ENCODE results near the gene GTPBP2. TPM values are rescaled to one million over a fixed set of nuclear protein-coding genes. Genes with fewer than 3 reads are reported as not detected.
A peak's percentile ranks its signal among the peaks of the same experiment; 100 is the strongest.

The GTPBP2 gene
- total and polyA plus RNA-seq, 2 donors (not counting 1 experiment from before 2014, with no cell fraction given): 80.8 to 103 TPM

DNA sequence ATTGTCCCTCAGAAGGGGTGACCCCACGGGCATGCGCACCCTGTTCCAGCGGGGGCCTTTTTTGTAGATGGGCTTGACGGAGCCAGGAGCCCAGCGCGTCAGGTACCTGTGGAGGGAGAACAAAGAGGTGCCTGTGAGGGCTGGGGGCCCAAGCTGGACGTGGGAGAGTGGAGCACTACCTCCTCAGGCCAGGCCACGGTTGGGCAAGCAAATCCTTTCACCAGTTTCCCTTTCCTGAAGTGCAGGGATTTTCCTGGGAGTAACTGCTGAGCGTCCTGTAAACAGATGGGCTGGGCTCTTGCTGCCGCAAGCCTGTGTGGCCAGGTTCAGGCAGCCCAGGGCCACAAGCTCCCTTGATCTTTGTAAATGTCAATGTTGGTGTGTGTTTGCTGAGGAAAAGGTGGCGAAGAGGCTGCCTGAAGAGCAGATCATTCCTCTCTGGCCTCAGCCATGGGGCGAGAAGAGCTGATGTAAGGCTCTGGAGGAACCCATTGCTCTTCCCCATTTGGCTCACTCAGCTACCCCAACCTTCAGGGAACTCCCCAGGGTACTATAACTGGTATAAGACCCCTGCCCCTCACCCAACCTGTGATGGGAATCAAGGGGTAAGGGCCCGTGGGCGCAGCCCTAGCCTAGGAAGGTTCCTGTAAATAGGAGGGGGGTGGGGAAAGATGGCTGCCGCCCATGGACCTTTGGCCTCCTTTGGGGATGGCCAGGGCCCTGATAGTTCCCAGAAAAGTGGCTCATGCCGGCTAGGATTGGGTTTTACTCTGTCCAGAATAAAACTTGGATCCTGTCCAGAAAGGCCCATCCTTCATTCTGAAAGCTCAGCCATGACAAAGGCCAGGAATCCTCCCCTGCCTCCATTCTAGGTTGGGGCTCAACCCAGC lies 43.0 kb upstream of the GTPBP2 start:
- H3K4me3 ChIP-seq (ENCODE audit: control extremely low read depth in 1 of 5, extremely low read depth in 1 of 5, insufficient read depth in 1 of 5, low read depth in 2 of 5, low read length in 4 of 5): no peak overlapping the region
- H3K9me3 ChIP-seq (ENCODE audit: control extremely low read depth in 1 of 3, control insufficient read depth in 2 of 3, insufficient read depth in 1 of 3, low read length in 2 of 3): no peaks in the 10 kb centered on the region
- TF ChIP-seq CTCF (IDR thresholded peaks at IDR 0.05): no peak
- Mint-ChIP-seq H3K4me3 (no peak overlapping the region), H3K4me1 (peaks cover 17% of the 10 kb centered on the region), H3K27me3 (no peaks in the 10 kb centered on the region), H3K9me3 (ENCODE audit: insufficient read depth) (no peaks in the 10 kb centered on the region), H3K27ac (no peak overlapping the region)
- H3K79me2 ChIP-seq (ENCODE audit: control insufficient read depth, insufficient read depth, low read length): no peaks in the 10 kb centered on the region
- ATAC-seq (ENCODE audit: low read depth) (no peak), DNase-seq (no peak)
- H3K4me2 ChIP-seq (replicated peaks; ENCODE audit: low read depth, low read length, poor library complexity, severe bottlenecking): no peak overlapping the region
- peaks cover 8 to 54% of the 10 kb centered on the region in 2 experiments for H3K36me3 ChIP-seq (replicated peaks in 1 of 2; ENCODE audit: control extremely low read depth in 1 of 2, control insufficient read depth in 1 of 2, extremely low read depth in 1 of 2, insufficient read depth in 2 of 2, low read length in 1 of 2)
- H4K20me1 ChIP-seq (ENCODE audit: control insufficient read depth, insufficient read depth, low read length, poor library complexity, severe bottlenecking): peaks cover 11% of the 10 kb centered on the region
- ChIA-PET POLR2A (interaction anchor here (0.7 kb wide), 1 partner anchor 425 kb away, joined by 3 read pairs; no protein-coding TSS in a partner anchor), CTCF (interaction anchor here (0.7 to 7.9 kb wide), 5 partner anchors 9 to 407 kb away, joined by 3 to 59 read pairs (median 9); partner anchors contain the start of gene VEGFA)
- H2AFZ ChIP-seq (ENCODE audit: insufficient read depth, low read depth, low read length, poor library complexity, severe bottlenecking): no peak overlapping the region
- no peak overlapping the region for H3K9ac ChIP-seq (ENCODE audit: low read length)
- 95% methylated on average over 13 of the region's 16 CpGs for WGBS (ENCODE audit: insufficient coverage)
- peaks cover 12 to 13% of the 10 kb centered on the region in 2 donors for H3K4me1 ChIP-seq (ENCODE audit: control insufficient read depth in 2 of 2, insufficient read depth in 2 of 2, low read length in 2 of 2)
- H3K27ac ChIP-seq (ENCODE audit: low read length in 2 of 2): no peak overlapping the region
- intact Hi-C loops (cut with micrococcal nuclease): no loop called here
- H3K27me3 ChIP-seq (replicated peaks in 1 of 4; ENCODE audit: control extremely low read depth in 1 of 4, control insufficient read depth in 3 of 4, insufficient read depth in 4 of 4, low read length in 3 of 4): no peaks in the 10 kb centered on the region

- Histone ChIP-seq H3K4me2 (replicated peaks; ENCODE audit: low read depth, low read length, poor library complexity, severe bottlenecking) (no peak overlapping the region), H3K4me1 (ENCODE audit: control insufficient read depth in 2 of 2, insufficient read depth in 2 of 2, low read length in 2 of 2) (peaks cover 13 to 15% of the 10 kb centered on the region in 2 donors), H2AFZ (ENCODE audit: insufficient read depth, low read depth, low read length, poor library complexity, severe bottlenecking) (no peak overlapping the region), H3K4me3 (ENCODE audit: control extremely low read depth in 1 of 5, extremely low read depth in 1 of 5, insufficient read depth in 1 of 5, low read depth in 2 of 5, low read length in 4 of 5) (no peak overlapping the region), H4K20me1 (ENCODE audit: control insufficient read depth, insufficient read depth, low read length, poor library complexity, severe bottlenecking) (peaks cover 3% of the 10 kb centered on the region), H3K27me3 (replicated peaks in 1 of 4; ENCODE audit: control extremely low read depth in 1 of 4, control insufficient read depth in 3 of 4, insufficient read depth in 4 of 4, low read length in 3 of 4) (no peaks in the 10 kb centered on the region), H3K79me2 (ENCODE audit: control insufficient read depth, insufficient read depth, low read length) (no peaks in the 10 kb centered on the region), H3K9me3 (ENCODE audit: control extremely low read depth in 1 of 3, control insufficient read depth in 2 of 3, insufficient read depth in 1 of 3, low read length in 2 of 3) (no peaks in the 10 kb centered on the region), H3K27ac (ENCODE audit: low read length in 2 of 2) (no peak overlapping the region), H3K9ac (ENCODE audit: low read length) (no peak overlapping the region), H3K36me3 (replicated peaks in 1 of 2; ENCODE audit: control extremely low read depth in 1 of 2, control insufficient read depth in 1 of 2, extremely low read depth in 1 of 2, insufficient read depth in 2 of 2, low read length in 1 of 2) (peaks cover 5 to 45% of the 10 kb centered on the region in 2 experiments)
- intact Hi-C loops (cut with micrococcal nuclease): no loop called here
- no peaks in the 10 kb centered on the region for H3K27me3 Mint-ChIP-seq
- no peaks in the 10 kb centered on the region for H3K9me3 Mint-ChIP-seq (ENCODE audit: insufficient read depth)
- 97% methylated on average over 8 of the region's 8 CpGs for WGBS (ENCODE audit: insufficient coverage)
- DNase-seq: no peak
- H3K4me1 Mint-ChIP-seq: peaks cover 19% of the 10 kb centered on the region
- peak overlapping the region; percentile 2 for H3K27ac Mint-ChIP-seq
- ChIA-PET POLR2A (no interaction called here), CTCF (interaction anchor here (0.7 to 7.9 kb wide), 5 partner anchors 10 to 408 kb away, joined by 3 to 102 read pairs (median 10); partner anchors contain the start of gene VEGFA)
- no peak overlapping the region for H3K4me3 Mint-ChIP-seq
- no peak for ATAC-seq (ENCODE audit: low read depth)
- TF ChIP-seq CTCF (IDR thresholded peaks at IDR 0.05): no peak
- TF ChIP-seq EZH2 (IDR thresholded peaks at IDR 0.05; ENCODE audit: borderline replicate concordance, insufficient read depth, low read depth, low read length, poor library complexity, severe bottlenecking): no peak
Observed at GRCh38 chr6:43671011-43671800, 42.1 kb upstream of the GTPBP2 start.
